MM.1S (cell line): Measurements from ENCODE around the gene FAR2.
A peak's percentile ranks its signal among the peaks of the same experiment; 100 is the strongest.

Experiments
- DNase-seq: peaks from one replicate; pipeline ENCODE4 v3.0.0-alpha.2; 2015
- H2AFZ ChIP-seq: fragments of 300-600 bp; sonication (generic); 2 replicates; pipeline ENCODE4 v1.6.0; 2016; ENCODE audit warnings: antibody characterized with exemption, low read length
- H3F3A ChIP-seq: fragments of 300-600 bp; sonication (generic); 2 replicates; pipeline ENCODE4 v1.6.1; 2016; ENCODE audit warnings: mild to moderate bottlenecking, antibody characterized with exemption, low read length, moderate library complexity, mixed read lengths; ENCODE audit not compliant: insufficient read depth
- H3K27ac ChIP-seq: fragments of 300-600 bp; sonication (generic); 2 replicates; pipeline ENCODE4 v1.5.1; 2016; ENCODE audit warnings: mild to moderate bottlenecking, low read length
- H3K27me3 ChIP-seq: fragments of 300-600 bp; sonication (generic); replicated peaks from 2 replicates; pipeline ENCODE4 v1.6.0; 2016; ENCODE audit warnings: low read length; ENCODE audit not compliant: insufficient read depth
- H3K36me3 ChIP-seq: fragments of 300-600 bp; sonication (generic); replicated peaks from 2 replicates; pipeline ENCODE4 v1.6.1; 2016; ENCODE audit warnings: mild to moderate bottlenecking, low read length, mixed read lengths; ENCODE audit not compliant: insufficient read depth
- H3K4me1 ChIP-seq: fragments of 300-600 bp; sonication (generic); 2 replicates; pipeline ENCODE4 v1.6.1; 2016; ENCODE audit warnings: low read length, mixed read lengths
- H3K4me2 ChIP-seq: fragments of 300-600 bp; sonication (generic); 2 replicates; pipeline ENCODE4 v1.6.0; 2016; ENCODE audit warnings: low read depth, low read length
- H3K4me3 ChIP-seq: fragments of 300-600 bp; sonication (generic); 2 replicates; pipeline ENCODE4 v1.5.1; 2016; ENCODE audit warnings: low read length, mixed read lengths
- H3K79me2 ChIP-seq: fragments of 300-600 bp; sonication (generic); 2 replicates; pipeline ENCODE4 v1.6.1; 2016; ENCODE audit warnings: mixed run types, low read length, mixed read lengths
- H3K9ac ChIP-seq: fragments of 300-600 bp; sonication (generic); 2 replicates; pipeline ENCODE4 v1.6.1; 2016; ENCODE audit warnings: low read length, mixed read lengths
- H3K9me2 ChIP-seq: fragments of 300-600 bp; sonication (generic); replicated peaks from 2 replicates; pipeline ENCODE4 v1.6.1; 2016; ENCODE audit warnings: mild to moderate bottlenecking, low read length, mixed read lengths; ENCODE audit not compliant: insufficient read depth
- H3K9me3 ChIP-seq: fragments of 300-600 bp; sonication (generic); replicated peaks from 2 replicates; pipeline ENCODE4 v1.6.1; 2016; ENCODE audit warnings: mild to moderate bottlenecking, low read length, mixed read lengths; ENCODE audit not compliant: insufficient read depth
- H4K20me1 ChIP-seq: fragments of 300-600 bp; sonication (generic); 2 replicates; pipeline ENCODE4 v1.6.1; 2016; ENCODE audit warnings: mild to moderate bottlenecking, low read length, moderate library complexity, mixed read lengths; ENCODE audit not compliant: insufficient read depth
- CTCF ChIP-seq: fragments of 300-600 bp; sonication (generic); IDR thresholded peaks from 2 replicates; pipeline ENCODE4 v1.5.1; 2016; ENCODE audit warnings: antibody characterized with exemption, low read length, mixed read lengths
- EZH2 ChIP-seq: fragments of 300-600 bp; sonication (generic); optimal IDR thresholded peaks from 2 replicates; pipeline ENCODE3; 2017; ENCODE audit warnings: low read depth, mild to moderate bottlenecking, antibody characterized with exemption, low read length, mixed read lengths
- EZH2phosphoT487 ChIP-seq: fragments of 300-600 bp; sonication (generic); IDR thresholded peaks from 2 replicates; pipeline ENCODE4 v1.6.1; 2018; ENCODE audit warnings: antibody characterized with exemption, low read length

The FAR2 gene

GRCh38 chr12:29160230-29160629, 11.2 kb downstream of the FAR2 start:
- no peaks in the 10 kb centered on the region for H4K20me1 ChIP-seq
- H3K36me3 ChIP-seq = no peaks in the 10 kb centered on the region
- no peaks in the 10 kb centered on the region for H3K27me3 ChIP-seq
- TF ChIP-seq EZH2 = no peak
- TF ChIP-seq CTCF = no peak
- no peak for TF ChIP-seq EZH2phosphoT487
- H3K79me2 ChIP-seq = peaks cover 19% of the 10 kb centered on the region
- H3K4me2 ChIP-seq = no peak overlapping the region
- H3K9ac ChIP-seq = no peak overlapping the region
- H3K27ac ChIP-seq = no peak overlapping the region
- peaks cover 17% of the 10 kb centered on the region for H3K4me1 ChIP-seq
- H3F3A ChIP-seq = peaks cover 3% of the 10 kb centered on the region; the same call in 1 of the 2 replicates
- H3K4me3 ChIP-seq = no peak overlapping the region
- H3K9me3 ChIP-seq = no peaks in the 10 kb centered on the region
- H3K9me2 ChIP-seq = no peaks in the 10 kb centered on the region
- DNase-seq = no peak
- no peak overlapping the region for H2AFZ ChIP-seq

GRCh38 chr12:29163146-29163545, 14.1 kb downstream of the FAR2 start:
- no peak overlapping the region for H3K4me3 ChIP-seq

GRCh38 chr12:29164477-29165393, 15.7 kb downstream of the FAR2 start:
- TF ChIP-seq EZH2 (no peak), EZH2phosphoT487 (no peak), CTCF (no peak)
- Histone ChIP-seq H3K9me2 (no peaks in the 10 kb centered on the region), H3K4me2 (peak overlapping the region; percentile 42), H3K27ac (peak overlapping the region; percentile 74), H2AFZ (no peak overlapping the region), H3F3A (peaks cover 4% of the 10 kb centered on the region; the same call in 1 of the 2 replicates), H3K79me2 (peaks cover 20% of the 10 kb centered on the region), H3K36me3 (no peaks in the 10 kb centered on the region), H3K4me1 (peaks cover 19% of the 10 kb centered on the region), H3K4me3 (peak overlapping the region; percentile 2; the same call in 1 of the 2 replicates), H3K27me3 (no peaks in the 10 kb centered on the region), H3K9ac (peak overlapping the region; percentile 40; the same call in 1 of the 2 replicates), H4K20me1 (no peaks in the 10 kb centered on the region), H3K9me3 (no peaks in the 10 kb centered on the region)
- DNase-seq = peak; percentile 45

More at GRCh38 chr12:29163146-29163545, 14.1 kb downstream of the FAR2 start:
- H2AFZ ChIP-seq = no peak overlapping the region
- no peaks in the 10 kb centered on the region for H4K20me1 ChIP-seq
- no peak overlapping the region for H3K4me2 ChIP-seq
- H3K9ac ChIP-seq = no peak overlapping the region
- H3K4me1 ChIP-seq = peaks cover 19% of the 10 kb centered on the region
- H3K27me3 ChIP-seq = no peaks in the 10 kb centered on the region
- H3F3A ChIP-seq = peaks cover 4% of the 10 kb centered on the region; the same call in 1 of the 2 replicates
- H3K79me2 ChIP-seq = peaks cover 20% of the 10 kb centered on the region
- no peak overlapping the region for H3K27ac ChIP-seq
- H3K9me2 ChIP-seq = no peaks in the 10 kb centered on the region
- H3K36me3 ChIP-seq = no peaks in the 10 kb centered on the region
- H3K9me3 ChIP-seq = no peaks in the 10 kb centered on the region
- no peak for DNase-seq
- TF ChIP-seq EZH2phosphoT487 (no peak), CTCF (no peak), EZH2 (no peak)
